Tibial nerve (tissue), 4 donors: ENCODE results near the gene GLIPR2. TPM values are rescaled to one million over a fixed set of nuclear protein-coding genes. Genes with fewer than 3 reads are reported as not detected.

ENCODE experiments used
- DNase-seq, 2 donors: peaks; one replicate each; pipeline ENCODE4 v3.0.0-alpha.2; 2019; ENCODE audit warnings: low spot score in 2 of 2
- H3K27ac ChIP-seq, 4 donors: fragments of 200-600 bp; sonication (generic) in 3 of 4; one replicate each; pipeline ENCODE4 v1.5.1; 2017 to 2019; ENCODE audit warnings: mild to moderate bottlenecking in 1 of 4
- H3K27me3 ChIP-seq, 2 donors: fragments of 200-600 bp; sonication (generic) in 1 of 2; one replicate each; pipeline versions ENCODE4 v1.5.1 to v1.6.0; 2017 to 2019
- H3K36me3 ChIP-seq, 3 donors: fragments of 200-600 bp; sonication (generic); one replicate each; pipeline ENCODE4 v1.5.1; 2018 to 2019
- H3K4me1 ChIP-seq, 4 donors: fragments of 200-600 bp; sonication (generic) in 3 of 4; one replicate each; pipeline ENCODE4 v1.5.1; 2017 to 2019
- H3K4me3 ChIP-seq, 4 donors: fragments of 200-600 bp; sonication (generic) in 3 of 4; one replicate each; pipeline ENCODE4 v1.5.1; 2017 to 2019; ENCODE audit warnings: mild to moderate bottlenecking in 1 of 4, moderate library complexity in 1 of 4
- H3K9me3 ChIP-seq, 4 donors: fragments of 200-600 bp; sonication (generic) in 3 of 4; one replicate each; pipeline ENCODE4 v1.5.1; 2017 to 2019
- WGBS, 2 donors: methylation state at CpG; one replicate each; pipeline ENCODE4 v1.1.5; 2018; 5-methylcytosine and 5-hydroxymethylcytosine counted together
- total RNA-seq, 4 donors: library from RNA; depleted of rRNA; stranded (reverse); fragments of >200 nt; gene quantifications; one replicate each; pipeline ENCODE4 v1.1.0, GENCODE V29; 2016
- TF ChIP-seq, protein P1 (sequence below), 5 experiments: fragments of 200-600 bp in 3 of 5; fragments of 450-650 bp in 2 of 5; sonication (generic) in 3 of 5; IDR thresholded peaks; one replicate each; pipeline ENCODE4 v1.5.1; 2016 to 2019; ENCODE audit warnings: antibody characterized with exemption in 5 of 5, mild to moderate bottlenecking in 3 of 5, moderate library complexity in 2 of 5

The GLIPR2 gene
- total RNA-seq, 4 donors from 2014 or later, result 18.1 to 26.4 (median 25.6) TPM

DNA sequence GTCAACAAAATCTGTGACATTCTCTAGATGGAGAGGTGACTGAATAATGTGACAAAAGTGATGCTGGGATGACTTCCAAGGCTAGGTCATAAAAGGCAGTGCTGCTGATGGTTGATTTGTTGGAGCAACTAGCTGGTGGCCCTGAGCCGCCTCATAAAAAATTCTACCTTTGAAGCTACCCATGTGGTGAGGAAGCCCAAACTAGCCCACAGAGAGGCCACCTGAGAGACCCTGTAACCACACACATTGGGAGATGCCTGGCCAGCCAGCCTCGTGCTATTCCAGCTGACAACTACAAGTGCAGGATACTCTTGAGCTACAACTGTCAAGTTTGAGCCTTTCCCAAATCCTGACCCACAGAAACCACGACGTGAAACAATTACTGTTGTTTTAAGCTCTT lies 76.9 kb downstream of the GLIPR2 start:
- peaks cover 0 to 94% (median 0%) of the 10 kb centered on the region in 3 donors for H3K36me3 ChIP-seq
- TF ChIP-seq, protein P1, sequence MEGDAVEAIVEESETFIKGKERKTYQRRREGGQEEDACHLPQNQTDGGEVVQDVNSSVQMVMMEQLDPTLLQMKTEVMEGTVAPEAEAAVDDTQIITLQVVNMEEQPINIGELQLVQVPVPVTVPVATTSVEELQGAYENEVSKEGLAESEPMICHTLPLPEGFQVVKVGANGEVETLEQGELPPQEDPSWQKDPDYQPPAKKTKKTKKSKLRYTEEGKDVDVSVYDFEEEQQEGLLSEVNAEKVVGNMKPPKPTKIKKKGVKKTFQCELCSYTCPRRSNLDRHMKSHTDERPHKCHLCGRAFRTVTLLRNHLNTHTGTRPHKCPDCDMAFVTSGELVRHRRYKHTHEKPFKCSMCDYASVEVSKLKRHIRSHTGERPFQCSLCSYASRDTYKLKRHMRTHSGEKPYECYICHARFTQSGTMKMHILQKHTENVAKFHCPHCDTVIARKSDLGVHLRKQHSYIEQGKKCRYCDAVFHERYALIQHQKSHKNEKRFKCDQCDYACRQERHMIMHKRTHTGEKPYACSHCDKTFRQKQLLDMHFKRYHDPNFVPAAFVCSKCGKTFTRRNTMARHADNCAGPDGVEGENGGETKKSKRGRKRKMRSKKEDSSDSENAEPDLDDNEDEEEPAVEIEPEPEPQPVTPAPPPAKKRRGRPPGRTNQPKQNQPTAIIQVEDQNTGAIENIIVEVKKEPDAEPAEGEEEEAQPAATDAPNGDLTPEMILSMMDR (IDR thresholded peaks at IDR 0.05), result no peak
- H3K9me3 ChIP-seq, result no peaks in the 10 kb centered on the region
- no peak overlapping the region for H3K4me3 ChIP-seq
- no peaks in the 10 kb centered on the region for H3K27me3 ChIP-seq
- H3K4me1 ChIP-seq, result peaks cover 0 to 55% (median 6%) of the 10 kb centered on the region in 4 donors
- 74 to 78% methylated on average over 4 of the region's 4 CpGs for WGBS, 2 donors
- DNase-seq, result no peak
- peak overlapping the region in 1 of 4 donors; percentile 33 for H3K27ac ChIP-seq

Other genes with a start within 250 kb of the GLIPR2 start
- 10 to 100 TPM in 3 of 4 donors, 1 to 10 TPM in 1; 7.2 to 15.5 (median 12.0) TPM for gene HRCT1, start 230.5 kb upstream of the GLIPR2 start, total RNA-seq
- 10 to 100 TPM in 1 of 4 donors, 1 to 10 TPM in 3; 5.1 to 12.2 (median 7.7) TPM for gene SPAAR, start 227.2 kb upstream of the GLIPR2 start, total RNA-seq
- not detected for gene OR2S2, start 178.6 kb upstream of the GLIPR2 start, total RNA-seq
- gene RECK, start 99.8 kb upstream of the GLIPR2 start, total RNA-seq, result 10 to 100 TPM; 15.6 to 24.1 (median 18.7) TPM
- not detected for gene CCIN, start 32.7 kb downstream of the GLIPR2 start, total RNA-seq
- 100 to 1,000 TPM; 165 to 247 (median 223) TPM for gene CLTA, start 54.2 kb downstream of the GLIPR2 start, total RNA-seq
- 10 to 100 TPM; 30.0 to 42.6 (median 32.6) TPM for gene GNE, start 121.7 kb downstream of the GLIPR2 start, total RNA-seq